NAMALWA (cell line): ENCODE measurements around the gene TMEM208.
A peak's percentile ranks its signal among the peaks of the same experiment; 100 is the strongest.

Source experiments
- DNase-seq: peaks from one replicate; pipeline ENCODE4 v3.0.0-alpha.2; 2015; ENCODE audit warnings: low spot score

Gene TMEM208

DNA sequence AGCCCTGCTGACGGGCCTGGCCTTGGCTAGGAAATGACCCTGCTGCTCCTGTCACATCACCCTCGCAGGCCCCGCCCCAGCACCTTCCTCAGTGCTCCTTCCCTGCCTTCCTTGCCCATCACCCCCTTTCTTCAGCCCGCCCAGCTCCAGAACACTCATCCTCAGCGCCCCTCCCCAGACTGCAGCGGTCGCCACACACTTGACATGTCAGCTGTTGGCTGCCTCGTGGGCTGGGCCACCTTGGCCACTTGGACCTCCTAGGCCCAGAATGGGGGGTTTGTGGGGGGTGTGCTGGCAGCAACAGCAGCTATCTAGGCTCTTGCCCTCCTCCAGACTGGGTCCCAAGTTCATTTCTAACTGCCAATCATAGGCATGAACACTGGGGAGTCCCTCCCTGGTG, 17.4 kb upstream of the TMEM208 start:
- no peak for DNase-seq

GRCh38 chr16:67210069-67210937, 16.6 kb upstream of the TMEM208 start:
- no peak for DNase-seq

DNA sequence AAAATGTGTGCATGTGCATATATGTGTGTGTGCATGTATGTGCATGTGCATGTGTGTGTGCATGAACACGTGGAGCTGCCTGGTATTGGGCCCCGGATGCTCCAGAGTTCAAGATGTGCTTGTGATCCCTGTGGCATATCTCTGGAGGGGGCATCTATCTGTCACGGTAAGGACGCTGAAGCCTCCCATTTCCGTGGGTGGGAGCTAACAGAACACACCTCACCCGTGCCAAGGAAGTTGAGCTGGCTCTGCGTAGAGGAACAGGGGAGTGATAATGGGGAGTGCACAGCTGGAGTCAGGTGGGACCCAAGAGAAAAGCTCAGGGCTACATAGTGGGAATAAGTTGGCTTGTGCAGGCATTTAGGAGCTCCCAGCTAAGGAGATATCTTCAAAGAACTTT, 15.3 kb upstream of the TMEM208 start:
- no peak for DNase-seq

GRCh38 chr16:67212766-67213165, 14.2 kb upstream of the TMEM208 start:
- DNase-seq, result no peak

DNA sequence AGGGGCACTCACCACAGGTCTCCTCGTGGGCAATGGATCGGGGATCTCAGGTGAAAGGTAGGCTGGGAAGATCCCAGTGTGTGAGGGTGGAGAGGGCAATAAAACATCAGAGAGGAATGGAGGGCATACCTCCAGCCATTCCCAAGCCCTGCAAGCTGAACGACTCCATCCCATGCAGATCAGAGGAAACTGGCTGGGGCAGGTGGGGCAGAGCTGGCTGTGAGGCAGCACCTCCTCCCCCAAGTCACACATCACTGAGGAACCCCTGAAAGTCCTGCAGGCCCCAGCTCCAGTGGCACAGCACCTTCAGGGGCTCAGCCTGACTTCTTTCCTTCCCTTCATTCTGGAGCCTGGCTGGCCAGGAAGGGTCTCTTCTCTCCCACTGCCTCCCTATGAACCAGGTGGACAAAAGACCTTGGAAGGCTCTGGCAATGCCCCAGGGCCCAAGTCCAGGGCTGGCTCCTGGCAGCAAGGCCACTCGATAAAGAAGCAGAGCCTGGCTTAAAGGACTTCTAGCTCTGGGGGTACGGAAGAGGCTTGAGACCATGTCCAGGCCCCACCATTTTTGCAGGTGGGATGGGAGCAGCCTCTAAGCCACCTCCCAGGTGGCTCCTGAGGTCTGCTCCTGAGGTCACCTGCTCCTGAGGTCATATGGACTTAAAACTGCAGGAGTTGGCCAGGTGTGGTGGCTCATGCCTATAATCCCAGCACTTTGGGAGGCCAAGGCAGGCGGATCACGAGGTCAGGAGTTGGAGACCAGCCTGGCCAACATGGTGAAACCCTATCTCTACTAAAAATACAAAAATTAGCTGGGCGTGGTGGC, 13.5 kb upstream of the TMEM208 start:
- DNase-seq, result no peak

DNA sequence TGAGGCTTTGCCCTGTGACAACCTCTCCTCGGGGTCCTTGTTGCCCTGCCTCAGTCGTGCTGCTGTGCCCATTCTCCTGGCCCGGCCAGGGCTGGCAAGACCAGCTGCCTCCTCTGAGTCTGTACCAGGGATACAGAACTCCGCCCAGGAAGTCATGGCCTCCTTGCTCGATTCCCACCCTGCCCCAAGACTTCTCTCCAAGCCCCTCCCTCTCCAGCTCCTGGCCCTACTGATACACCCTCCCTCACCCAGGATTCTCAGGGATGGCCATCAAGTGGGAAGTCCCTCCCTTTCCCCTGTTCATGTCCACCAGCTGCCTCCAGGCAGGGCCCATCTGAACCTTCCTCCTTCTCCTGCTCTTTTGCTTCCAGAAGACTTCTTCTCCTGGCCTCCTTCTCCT, 11.2 kb upstream of the TMEM208 start:
- DNase-seq, result no peak

- DNase-seq, result no peak
Measured at GRCh38 chr16:67216612-67217490, 10.1 kb upstream of the TMEM208 start.

- DNase-seq, result no peak
Measured at GRCh38 chr16:67223992-67224391, 2.9 kb upstream of the TMEM208 start.

DNA sequence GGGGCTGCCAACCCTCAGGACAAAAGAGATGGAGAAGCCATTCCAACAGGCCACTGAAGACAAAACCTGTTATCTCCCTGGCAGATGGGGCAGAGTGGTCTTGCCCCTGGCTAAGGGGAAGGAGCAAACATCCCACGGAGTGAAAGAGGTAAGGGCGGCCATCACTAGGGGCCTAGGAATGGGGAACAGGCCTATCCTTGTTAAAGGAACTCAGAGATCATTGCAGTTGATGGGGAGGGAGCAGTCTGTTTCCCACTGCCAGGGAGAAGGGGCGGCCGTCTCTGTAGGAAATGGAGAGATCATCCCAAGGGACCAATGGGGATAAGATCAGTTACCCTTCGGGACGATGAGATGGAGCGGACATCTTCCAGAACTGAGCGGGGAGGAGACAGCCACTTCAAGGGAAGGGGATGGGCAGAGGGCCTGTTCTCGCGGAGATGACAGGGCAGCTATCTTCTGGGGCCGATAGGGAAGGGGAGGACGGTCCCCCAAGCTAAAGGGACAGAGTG, 581 bp upstream of the TMEM208 start:
- no peak for DNase-seq

DNA sequence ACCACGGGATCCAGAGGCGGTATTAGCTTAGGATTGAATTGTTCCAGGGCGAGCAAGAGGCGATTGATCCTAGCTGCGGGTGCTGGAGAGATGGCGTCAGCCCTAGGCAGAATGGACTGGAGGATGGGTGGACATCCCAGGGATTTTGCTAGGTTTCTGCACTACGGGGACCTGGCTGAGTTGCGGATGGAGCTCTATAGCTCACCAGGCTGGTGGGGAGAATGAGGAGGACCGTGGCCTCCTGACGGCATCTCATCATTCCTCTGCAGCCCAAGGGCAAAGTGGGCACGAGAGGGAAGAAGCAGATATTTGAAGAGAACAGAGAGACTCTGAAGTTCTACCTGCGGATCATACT, 614 bp downstream of the TMEM208 start:
- DNase-seq, result no peak

- no peak for DNase-seq
Measured at GRCh38 chr16:67228034-67228785, 1.3 kb downstream of the TMEM208 start.

GRCh38 chr16:67228905-67229304, 2.0 kb downstream of the TMEM208 start:
- no peak for DNase-seq

DNA sequence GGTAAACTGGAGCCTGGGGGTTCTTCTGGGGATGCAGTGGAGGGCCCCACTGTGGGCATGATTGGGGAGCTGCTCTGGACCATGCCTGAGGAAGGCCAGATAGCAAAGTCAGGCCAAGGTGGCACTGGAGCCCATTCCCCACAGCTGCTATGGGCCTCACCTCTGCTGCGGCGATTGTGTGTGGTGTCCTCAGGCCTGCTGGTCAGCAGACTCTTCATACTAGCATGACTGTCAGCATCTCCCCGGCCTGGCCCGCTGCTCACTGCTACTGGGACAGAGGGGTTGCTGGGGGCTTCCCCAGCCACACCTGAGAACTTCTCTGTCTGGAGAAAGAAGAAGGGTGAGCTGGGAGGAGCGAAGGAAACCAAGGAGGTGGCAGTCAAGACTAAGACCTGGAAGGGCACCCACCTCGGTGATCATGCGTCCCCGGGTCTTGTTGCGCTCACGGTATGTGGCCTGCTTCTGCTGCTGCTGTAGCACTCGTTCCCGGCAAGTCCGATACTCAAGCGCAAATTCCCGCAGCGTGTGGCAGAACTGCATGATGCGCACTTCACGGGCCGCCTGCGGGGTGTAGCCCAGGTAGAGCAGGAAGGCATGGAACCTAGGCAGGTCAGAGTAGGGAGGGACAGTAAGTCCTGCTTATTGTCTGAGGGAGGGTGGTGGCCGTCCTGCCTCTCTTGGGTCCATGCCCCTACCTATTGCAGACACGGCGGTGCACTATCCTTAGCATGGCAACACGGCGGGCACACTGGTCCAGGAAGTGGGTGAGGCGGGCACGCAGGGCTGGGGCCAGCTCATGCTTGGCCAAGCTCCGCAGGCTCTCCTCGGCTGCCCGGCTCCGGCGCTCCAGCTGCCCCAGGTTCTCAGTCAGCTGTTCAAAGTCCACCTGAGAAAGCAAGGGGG, 3.2 kb downstream of the TMEM208 start:
- no peak for DNase-seq

DNA sequence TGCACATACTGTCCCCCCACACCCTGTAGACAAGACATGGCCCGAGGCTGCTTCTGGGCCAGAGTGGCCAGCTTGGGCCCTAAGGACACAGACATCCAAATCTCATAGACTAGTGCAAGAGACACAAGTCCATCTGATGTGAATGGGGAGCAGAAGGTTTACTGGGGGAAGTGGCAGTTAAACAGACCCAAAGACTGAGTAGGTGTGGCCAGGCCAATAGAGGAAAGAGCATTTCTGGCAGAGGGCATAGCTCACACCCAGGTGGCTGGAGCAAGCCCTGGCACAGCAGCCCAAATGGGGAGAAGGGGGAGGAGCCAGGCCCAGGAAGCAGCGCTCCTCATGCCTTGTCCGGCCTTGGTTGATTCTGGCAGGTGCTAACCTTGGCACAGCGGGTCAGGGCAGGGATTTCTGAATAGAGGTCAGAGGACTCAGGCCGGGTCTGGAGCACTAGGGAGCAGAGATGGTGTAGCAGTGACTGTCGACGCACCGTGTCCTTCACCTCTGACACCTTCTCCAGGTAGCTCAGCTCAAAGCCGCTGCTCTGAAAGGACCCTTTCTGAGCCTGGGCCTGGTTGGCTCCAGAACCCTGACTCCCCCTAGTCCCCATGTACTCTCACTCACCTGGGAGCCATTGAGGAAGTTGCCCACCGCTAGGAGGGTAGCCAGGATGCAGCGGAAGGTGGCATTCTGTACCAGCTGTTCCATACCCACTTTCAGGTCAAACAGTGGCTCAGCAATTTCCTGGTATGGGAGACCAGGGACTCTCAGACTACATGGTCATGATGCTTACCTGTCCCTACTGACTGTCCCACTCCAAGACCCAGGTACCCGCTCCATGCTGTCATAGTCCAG, 4.1 kb downstream of the TMEM208 start:
- no peak for DNase-seq

DNA sequence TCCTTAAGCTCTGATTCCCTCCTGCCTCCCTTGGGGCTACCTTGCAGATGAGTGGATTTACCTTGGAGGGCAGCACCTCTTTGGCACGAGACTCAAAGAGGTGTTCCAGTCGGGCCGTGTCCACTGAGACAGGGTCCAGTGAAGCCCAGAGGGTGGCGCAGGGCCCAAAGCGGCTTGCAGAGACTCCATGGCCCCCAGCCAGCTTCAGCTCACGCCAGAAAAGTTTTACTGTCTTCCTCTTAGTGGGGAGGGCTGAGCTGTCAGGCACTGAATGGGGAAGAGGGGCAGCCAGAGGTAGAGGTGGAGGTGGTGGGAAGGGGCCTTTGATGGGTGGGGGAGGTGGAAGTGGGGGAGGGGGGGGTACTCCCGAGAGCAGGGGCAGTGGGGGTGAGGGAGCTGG, 6.7 kb downstream of the TMEM208 start:
- DNase-seq, result no peak

- no peak for DNase-seq
Measured at GRCh38 chr16:67234180-67234597, 7.3 kb downstream of the TMEM208 start.

DNA sequence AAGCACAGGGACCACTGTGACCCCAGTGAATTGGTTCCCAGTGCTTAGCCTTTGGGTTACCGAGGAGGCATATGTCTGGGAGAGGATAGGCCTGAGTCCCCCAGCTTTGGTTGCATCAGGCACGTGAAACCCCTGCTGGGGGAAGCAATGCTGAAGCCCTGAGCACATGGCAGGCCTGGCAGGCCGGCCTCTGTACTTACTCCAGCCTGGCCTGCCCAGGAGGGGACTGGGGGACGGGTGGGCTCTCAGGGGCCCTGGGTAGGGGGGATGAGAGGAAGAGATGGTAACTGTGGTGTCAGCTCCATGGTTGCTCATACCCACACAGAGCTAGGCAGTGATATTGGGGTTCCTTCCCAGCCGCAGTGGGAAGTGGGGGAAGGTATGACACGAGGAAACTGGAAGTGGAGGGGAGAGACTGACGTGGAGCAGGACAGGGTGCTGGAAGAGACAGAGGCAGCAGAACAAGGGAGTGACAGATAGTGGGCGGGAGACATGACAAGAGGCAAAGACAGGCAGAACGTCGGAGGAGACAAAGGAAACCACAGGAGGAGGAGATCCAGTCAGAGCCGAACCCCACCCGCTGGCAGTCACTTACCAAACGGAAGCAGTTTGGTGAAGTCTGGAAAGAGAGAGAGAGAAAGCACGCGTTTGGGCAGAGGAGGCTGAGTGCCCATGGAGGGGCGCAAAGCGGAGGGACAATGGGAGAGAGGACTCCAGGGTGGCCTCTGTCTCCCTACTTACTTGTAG, 9.1 kb downstream of the TMEM208 start:
- DNase-seq, result no peak

- DNase-seq, result peak; percentile 86
Measured at GRCh38 chr16:67236563-67237395, 9.8 kb downstream of the TMEM208 start.
